LNCAP (cell line): ENCODE results near the gene TMEM119.
A peak's percentile ranks its signal among the peaks of the same experiment; 100 is the strongest.

Experiments
- TF ChIP-seq, protein P1 (sequence below): fragments of 450-650 bp; IDR thresholded peaks from 2 replicates; pipeline ENCODE4 v1.5.1; 2017; ENCODE audit warnings: mild to moderate bottlenecking

TMEM119 gene

DNA sequence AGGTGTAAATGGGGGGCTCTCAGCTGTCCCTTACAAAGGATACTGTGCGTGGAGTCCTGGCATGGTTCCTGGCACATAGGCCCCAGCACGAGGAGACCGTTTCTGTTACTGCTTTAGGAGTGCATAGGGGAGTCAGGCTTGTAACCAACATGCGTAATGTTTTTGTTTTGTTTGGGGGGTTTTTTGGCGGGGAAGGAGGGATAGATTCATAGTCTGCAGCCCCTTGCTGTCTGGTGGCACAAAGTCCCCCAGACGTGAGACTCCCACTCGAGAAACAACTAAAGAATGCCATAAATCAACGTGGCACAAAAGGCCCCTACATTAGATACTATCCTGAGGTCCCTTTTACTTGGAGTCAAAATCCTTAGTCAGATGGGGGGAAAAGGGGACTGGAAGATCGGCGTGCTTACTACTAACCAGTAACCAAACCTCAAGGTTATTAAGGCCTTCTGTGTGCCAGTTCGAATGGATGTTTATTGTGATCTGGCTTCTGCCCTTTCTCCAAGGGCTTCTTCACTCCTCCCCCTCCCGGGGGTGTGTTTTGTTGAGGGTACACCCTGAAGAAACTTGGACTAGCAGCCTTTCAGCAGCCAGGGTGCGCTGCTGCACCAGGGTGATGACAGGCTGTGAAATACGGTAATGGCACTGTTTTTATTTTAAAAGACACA lies 34.6 kb downstream of the TMEM119 start:
- TF ChIP-seq, protein P1, sequence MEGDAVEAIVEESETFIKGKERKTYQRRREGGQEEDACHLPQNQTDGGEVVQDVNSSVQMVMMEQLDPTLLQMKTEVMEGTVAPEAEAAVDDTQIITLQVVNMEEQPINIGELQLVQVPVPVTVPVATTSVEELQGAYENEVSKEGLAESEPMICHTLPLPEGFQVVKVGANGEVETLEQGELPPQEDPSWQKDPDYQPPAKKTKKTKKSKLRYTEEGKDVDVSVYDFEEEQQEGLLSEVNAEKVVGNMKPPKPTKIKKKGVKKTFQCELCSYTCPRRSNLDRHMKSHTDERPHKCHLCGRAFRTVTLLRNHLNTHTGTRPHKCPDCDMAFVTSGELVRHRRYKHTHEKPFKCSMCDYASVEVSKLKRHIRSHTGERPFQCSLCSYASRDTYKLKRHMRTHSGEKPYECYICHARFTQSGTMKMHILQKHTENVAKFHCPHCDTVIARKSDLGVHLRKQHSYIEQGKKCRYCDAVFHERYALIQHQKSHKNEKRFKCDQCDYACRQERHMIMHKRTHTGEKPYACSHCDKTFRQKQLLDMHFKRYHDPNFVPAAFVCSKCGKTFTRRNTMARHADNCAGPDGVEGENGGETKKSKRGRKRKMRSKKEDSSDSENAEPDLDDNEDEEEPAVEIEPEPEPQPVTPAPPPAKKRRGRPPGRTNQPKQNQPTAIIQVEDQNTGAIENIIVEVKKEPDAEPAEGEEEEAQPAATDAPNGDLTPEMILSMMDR, result peak; percentile 91

DNA sequence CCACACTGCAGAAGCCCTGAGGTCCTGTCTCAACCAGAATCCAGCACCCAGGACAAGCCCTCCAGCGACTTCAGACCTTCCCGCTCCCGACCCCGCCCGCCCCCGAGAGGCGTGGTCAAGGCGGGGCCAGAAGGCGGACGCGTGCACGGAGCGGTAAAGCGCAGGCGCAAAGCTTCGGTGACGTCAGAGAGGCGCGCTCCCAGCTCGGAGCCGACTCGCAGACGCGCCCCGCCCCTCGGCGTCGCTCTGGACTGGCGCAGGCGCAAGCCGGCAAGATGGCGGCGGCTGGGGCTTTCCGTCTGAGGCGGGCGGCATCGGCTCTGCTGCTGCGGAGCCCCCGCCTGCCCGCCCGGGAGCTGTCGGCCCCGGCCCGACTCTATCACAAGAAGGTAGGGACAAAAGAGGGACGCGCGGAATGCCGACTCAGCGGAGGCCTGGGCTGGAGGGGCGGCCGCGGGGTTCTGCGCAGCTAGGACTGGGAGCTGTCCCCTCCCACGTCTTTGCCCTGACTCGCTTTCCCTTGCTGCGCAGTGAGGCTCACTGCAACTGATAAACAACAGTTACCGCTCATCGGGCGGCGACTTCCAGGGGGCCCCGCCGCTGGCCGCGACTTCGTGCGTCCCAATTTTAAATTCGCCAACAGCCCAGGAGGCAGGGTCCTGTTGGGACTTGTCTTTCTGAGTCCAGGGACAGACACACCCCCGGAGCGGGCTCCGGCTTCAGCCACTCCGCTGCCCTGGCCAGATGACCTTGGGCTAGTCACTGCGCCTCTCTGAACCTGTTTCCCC lies 35.3 kb downstream of the TMEM119 start, which contains the start of gene ISCU:
ISCU (plus strand) TSS at position 249 of the 788 bp plus-strand sequence; CDS start at position 276, 27 bp downstream.
- TF ChIP-seq, protein P1, result no peak

DNA sequence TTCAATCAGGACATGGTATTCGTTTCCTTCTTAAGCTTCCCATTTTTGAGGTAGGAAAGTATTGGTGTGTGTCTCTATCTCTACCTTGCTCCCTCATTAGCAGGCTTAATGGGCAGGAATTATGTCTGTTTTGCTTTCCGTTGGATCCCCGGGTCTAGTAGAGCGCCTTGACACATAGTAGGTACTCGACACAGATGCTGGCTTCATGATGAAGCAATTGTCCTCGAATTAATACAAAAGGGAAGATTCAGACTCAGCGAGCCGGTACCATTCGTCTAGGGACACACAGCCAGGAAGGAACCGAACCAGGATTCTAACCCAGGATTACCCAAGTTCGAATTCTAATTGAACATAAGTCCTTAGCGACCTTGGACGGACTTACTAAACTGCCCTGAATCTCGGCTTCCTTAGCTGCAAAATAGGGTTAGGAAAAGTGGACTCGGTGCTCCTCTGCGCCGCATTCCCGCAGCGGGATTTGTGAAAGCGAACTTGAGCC lies 36.0 kb downstream of the TMEM119 start:
- TF ChIP-seq, protein P1, result no peak

DNA sequence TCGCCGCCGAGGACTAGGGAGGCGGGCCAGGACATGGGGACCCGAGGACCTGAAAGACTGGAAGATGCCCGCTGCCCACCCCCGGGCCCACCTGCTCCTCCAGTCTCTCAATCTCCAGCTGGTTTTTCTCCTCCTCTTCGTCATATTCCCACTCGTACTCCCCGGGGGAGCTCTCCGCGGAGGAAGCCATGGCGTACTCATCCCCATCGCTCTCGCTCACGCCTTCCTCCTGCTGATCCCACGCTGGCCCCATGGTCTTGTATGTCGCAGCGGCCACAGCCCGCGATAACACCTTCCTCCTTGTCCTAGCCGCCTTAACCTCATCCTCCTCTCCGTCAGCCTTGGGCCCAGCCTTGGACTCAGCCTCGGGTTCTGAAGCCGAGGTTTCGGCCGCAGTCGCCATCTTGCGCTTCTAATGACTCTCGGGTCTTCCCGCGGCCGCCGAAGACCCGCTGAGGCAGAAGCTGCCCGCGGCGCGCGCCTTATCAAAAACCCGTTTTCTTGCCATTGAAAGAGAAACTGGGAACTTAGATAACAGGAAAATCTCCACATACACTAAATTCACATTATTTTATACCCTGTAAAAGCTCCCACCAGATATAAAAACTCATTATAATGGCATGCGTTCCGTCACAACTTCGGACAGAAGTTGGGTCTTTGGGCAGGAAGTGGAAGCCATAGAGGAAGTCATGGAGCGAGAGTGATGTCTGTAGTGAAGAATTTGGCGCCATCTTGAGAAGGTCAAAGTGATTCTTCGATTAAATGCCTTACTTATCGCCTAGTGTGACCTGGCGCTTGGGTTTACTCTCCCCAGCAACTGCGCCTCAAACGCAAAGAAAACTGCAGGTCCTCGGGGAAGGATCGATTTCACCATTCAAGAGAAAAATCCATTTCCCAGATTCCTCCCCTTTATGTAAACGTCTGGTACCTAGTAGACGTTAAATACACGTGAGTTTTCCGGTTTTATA lies 36.8 kb downstream of the TMEM119 start, which contains the start of gene SART3:
SART3 (minus strand) TSS at position 422 of the 968 bp plus-strand sequence; CDS start at position 403, 19 bp downstream.
- TF ChIP-seq, protein P1, result no peak

DNA sequence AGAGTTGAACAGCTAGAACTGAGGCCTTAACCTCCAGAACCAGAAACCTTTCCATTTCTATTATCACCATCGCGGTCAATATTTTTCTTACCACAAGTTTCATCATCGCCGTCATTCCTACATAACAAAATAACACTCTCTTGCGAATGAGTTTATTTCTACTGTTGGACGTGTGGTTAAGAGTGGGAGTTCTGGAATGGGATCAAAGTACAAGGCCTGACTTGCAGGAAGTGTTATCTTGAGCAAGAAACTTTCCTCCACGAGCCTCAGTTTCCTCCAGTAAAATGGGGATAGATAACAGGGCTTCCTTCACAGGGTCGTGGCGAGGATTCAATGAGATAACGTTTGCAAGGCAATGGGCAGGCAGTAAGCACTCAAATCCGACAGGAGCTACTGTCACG lies 37.6 kb downstream of the TMEM119 start:
- TF ChIP-seq, protein P1, result no peak

DNA sequence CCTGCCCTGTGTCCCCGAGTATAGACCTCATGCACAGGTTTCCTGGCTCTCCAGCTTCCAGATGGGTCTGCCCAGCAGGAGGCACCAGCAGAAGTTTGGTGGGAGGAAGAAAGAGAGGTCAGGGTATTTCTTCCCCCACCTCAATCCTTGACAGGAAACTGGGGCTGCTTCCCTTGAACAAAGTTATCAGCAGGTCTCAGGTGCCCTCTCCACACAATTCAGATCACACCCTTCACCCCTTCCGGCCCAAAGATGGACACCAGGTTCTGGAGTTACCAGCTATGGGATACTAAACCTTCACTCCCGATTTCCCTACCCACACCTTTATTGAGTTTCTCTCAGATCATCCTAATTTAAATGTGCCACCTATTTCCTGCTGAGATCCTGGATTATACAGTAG lies 38.1 kb downstream of the TMEM119 start:
- TF ChIP-seq, protein P1, result no peak; the same call in 1 of the 2 replicates
